ENCODE results near the gene USH1G.
A peak's percentile ranks its signal among the peaks of the same experiment; 100 is the strongest.
"Not testable (repeated sequence)": the region's sequence is repeated elsewhere in the genome, so short reads cannot be mapped to it uniquely, and the experiment has no call there.

The USH1G gene

GRCh38 chr17:74873037-74873873, 49.8 kb downstream of the USH1G start:
- peak; percentile 100 for DNase-seq

- no peak for DNase-seq
These were observed 50.6 kb downstream of the USH1G start, which contains the start of gene FDXR for GRCh38 chr17:74872313-74873036. TSS of gene FDXR (minus strand) at chr17:74872994. CDS start at chr17:74872944, 50 bp downstream.

GRCh38 chr17:74871356-74872076, 51.5 kb downstream of the USH1G start:
- no peak for DNase-seq

- DNase-seq: no peak
These were observed 52.5 kb downstream of the USH1G start for GRCh38 chr17:74870512-74870911.

GRCh38 chr17:74870028-74870427, 53.0 kb downstream of the USH1G start:
- DNase-seq: not testable (repeated sequence)

GRCh38 chr17:74868908-74869255, 54.2 kb downstream of the USH1G start:
- DNase-seq: no peak

GRCh38 chr17:74868251-74868907, 54.7 kb downstream of the USH1G start:
- DNase-seq: no peak

GRCh38 chr17:74866198-74866835, 56.7 kb downstream of the USH1G start:
- DNase-seq: no peak

Measured in DMS153 (cell line).